Panc1 (cell line): ENCODE measurements around the gene ANGPTL4.

Source experiments
- CTCF ChIP-seq: fragments of 450-650 bp; IDR thresholded peaks from 2 replicates; pipeline ENCODE4 v1.5.1; 2017; ENCODE audit warnings: mild to moderate bottlenecking
- POLR2AphosphoS5 ChIP-seq: IDR thresholded peaks from 2 replicates; pipeline ENCODE4 v1.6.1; 2012; ENCODE audit warnings: mild to moderate bottlenecking, low read depth, low read length, moderate library complexity

- TF ChIP-seq CTCF (no peak), POLR2AphosphoS5 (no peak)
Measured at GRCh38 chr19:8423817-8424223, 59.9 kb downstream of the ANGPTL4 start.
